HepG2 (cell line): ENCODE measurements around the gene GADD45GIP1. TPM values are rescaled to one million over a fixed set of nuclear protein-coding genes. Genes with fewer than 3 reads are reported as not detected.
A peak's percentile ranks its signal among the peaks of the same experiment; 100 is the strongest.

Experiments
- DPF2 ChIP-seq: sonication (generic); formaldehyde crosslinking; IDR thresholded peaks from 2 replicates; pipeline ENCODE4 v1.4.0; 2020; ENCODE audit warnings: mild to moderate bottlenecking, low read depth, missing genetic modification reagents, borderline replicate concordance
- ELF4 ChIP-seq: sonication (generic); formaldehyde crosslinking; IDR thresholded peaks from 2 replicates; pipeline ENCODE4 v1.5.0; 2020; ENCODE audit warnings: missing genetic modification reagents, mild to moderate bottlenecking, moderate library complexity, borderline replicate concordance
- HNRNPUL1 ChIP-seq: fragments of 200-400 bp; formaldehyde crosslinking; IDR thresholded peaks from 2 replicates; pipeline ENCODE4 v1.6.1; 2017; ENCODE audit warnings: low read depth, mild to moderate bottlenecking, low read length, moderate library complexity
- ISL2 ChIP-seq: sonication (generic); formaldehyde crosslinking; IDR thresholded peaks from 2 replicates; pipeline ENCODE4 v1.5.0; 2020; ENCODE audit warnings: missing genetic modification reagents
- KLF15 ChIP-seq: sonication (generic); formaldehyde crosslinking; IDR thresholded peaks from 2 replicates; pipeline ENCODE4 v1.8.1; 2023; ENCODE audit warnings: borderline replicate concordance, mild to moderate bottlenecking, inconsistent platforms, missing genetic modification reagents, mixed read lengths
- MYC ChIP-seq: sonication (generic); formaldehyde crosslinking; IDR thresholded peaks from 2 replicates; pipeline ENCODE4 v1.9.0; 2021; ENCODE audit warnings: missing genetic modification reagents, borderline replicate concordance
- NCOA5 ChIP-seq: sonication (generic); formaldehyde crosslinking; IDR thresholded peaks from 2 replicates; pipeline ENCODE4 v1.4.0; 2020; ENCODE audit warnings: missing genetic modification reagents
- NFKB2 ChIP-seq: sonication (generic); formaldehyde crosslinking; IDR thresholded peaks from 2 replicates; pipeline ENCODE4 v1.4.0; 2020; ENCODE audit warnings: missing genetic modification reagents, borderline replicate concordance
- PATZ1 ChIP-seq: sonication (generic); formaldehyde crosslinking; IDR thresholded peaks from 2 replicates; pipeline ENCODE4 v1.4.0; 2020; ENCODE audit warnings: missing genetic modification reagents
- POLR2A ChIP-seq, 2 experiments: IDR thresholded peaks; 2 replicates each; pipeline ENCODE4 v1.6.1; 2011; ENCODE audit warnings: low read depth in 2 of 2, low read length in 2 of 2, mild to moderate bottlenecking in 1 of 2, moderate library complexity in 1 of 2; ENCODE audit not compliant: insufficient read depth in 1 of 2
- PRDM4 ChIP-seq: sonication (generic); formaldehyde crosslinking; IDR thresholded peaks from 2 replicates; pipeline ENCODE4 v1.9.0; 2021; ENCODE audit warnings: missing genetic modification reagents, borderline replicate concordance
- SMAD1 ChIP-seq: sonication (generic); formaldehyde crosslinking; IDR thresholded peaks from 2 replicates; pipeline ENCODE4 v1.4.0; 2020; ENCODE audit warnings: missing genetic modification reagents, low read depth, mild to moderate bottlenecking, borderline replicate concordance
- U2AF2 ChIP-seq: fragments of 200-400 bp; formaldehyde crosslinking; IDR thresholded peaks from 2 replicates; pipeline ENCODE4 v1.6.1; 2017; ENCODE audit warnings: low read depth, mild to moderate bottlenecking, low read length
- WIZ ChIP-seq: sonication (generic); formaldehyde crosslinking; IDR thresholded peaks from 2 replicates; pipeline ENCODE4 v1.5.1; 2020; ENCODE audit warnings: mild to moderate bottlenecking, missing genetic modification reagents
- ZFP36L2 ChIP-seq: sonication (generic); formaldehyde crosslinking; IDR thresholded peaks from 2 replicates; pipeline ENCODE4 v1.4.0; 2020; ENCODE audit warnings: missing genetic modification reagents
- ZNF253 ChIP-seq: sonication (generic); formaldehyde crosslinking; IDR thresholded peaks from 2 replicates; pipeline ENCODE4 v1.8.0; 2022; ENCODE audit warnings: mild to moderate bottlenecking, missing genetic modification reagents, borderline replicate concordance
- ZNF543 ChIP-seq: sonication (generic); formaldehyde crosslinking; IDR thresholded peaks from 2 replicates; pipeline ENCODE4 v1.4.0; 2020; ENCODE audit warnings: mild to moderate bottlenecking, missing genetic modification reagents
- ZNF605 ChIP-seq: sonication (generic); formaldehyde crosslinking; IDR thresholded peaks from 2 replicates; pipeline ENCODE4 v1.8.0; 2022; ENCODE audit warnings: mild to moderate bottlenecking, missing genetic modification reagents
- ZNF614 ChIP-seq: IDR thresholded peaks from 2 replicates; pipeline ENCODE4 v1.6.1; 2018; ENCODE audit warnings: missing biosample characterization, missing genetic modification reagents, inconsistent platforms, borderline replicate concordance
- ZNF674 ChIP-seq: sonication (generic); formaldehyde crosslinking; IDR thresholded peaks from 2 replicates; pipeline ENCODE4 v1.5.0; 2020; ENCODE audit warnings: low read depth, mild to moderate bottlenecking, missing genetic modification reagents
- ZNF777 ChIP-seq: sonication (generic); formaldehyde crosslinking; IDR thresholded peaks from 2 replicates; pipeline ENCODE4 v1.4.0; 2020; ENCODE audit warnings: missing genetic modification reagents
- ZSCAN12 ChIP-seq: sonication (generic); formaldehyde crosslinking; IDR thresholded peaks from 2 replicates; pipeline ENCODE4 v1.9.0; 2021; ENCODE audit warnings: mild to moderate bottlenecking, missing genetic modification reagents
- polyA plus RNA-seq, 8 experiments: library from polyadenylated mRNA; depleted of rRNA in 3 of 8; stranded (reverse) in 7 of 8; unstranded in 1 of 8; fragments of >200 nt; fragmentation: Illumina TruSeq in 4 of 8; extraction: Trizol in 4 of 8; gene quantifications; 2 replicates each; pipeline versions ENCODE4 v1.2.1 to v1.2.3, GENCODE V29; 2011 to 2016; ENCODE audit warnings: low read depth in 4 of 8, missing spikeins in 1 of 8, mixed read lengths in 1 of 8; ENCODE audit not compliant: insufficient read depth in 1 of 8
- total RNA-seq, 5 experiments: library from RNA; depleted of rRNA; stranded (reverse); fragments of >200 nt; fragmentation: Illumina TruSeq; extraction: Trizol; gene quantifications; 2 replicates each; pipeline ENCODE4 v1.2.3, GENCODE V29; 2016; ENCODE audit warnings: low read depth in 1 of 5
- TF ChIP-seq, protein P1 (sequence below): sonication (generic); formaldehyde crosslinking; IDR thresholded peaks from 2 replicates; pipeline ENCODE4 v1.8.1; 2022; ENCODE audit warnings: low read depth, mild to moderate bottlenecking, missing genetic modification reagents

The GADD45GIP1 gene
- total and polyA plus RNA-seq, 2 of the 13 experiments (the other 11 are each of a cell fraction or from before 2014, with no cell fraction given): 24.6 to 30.7 TPM

DNA sequence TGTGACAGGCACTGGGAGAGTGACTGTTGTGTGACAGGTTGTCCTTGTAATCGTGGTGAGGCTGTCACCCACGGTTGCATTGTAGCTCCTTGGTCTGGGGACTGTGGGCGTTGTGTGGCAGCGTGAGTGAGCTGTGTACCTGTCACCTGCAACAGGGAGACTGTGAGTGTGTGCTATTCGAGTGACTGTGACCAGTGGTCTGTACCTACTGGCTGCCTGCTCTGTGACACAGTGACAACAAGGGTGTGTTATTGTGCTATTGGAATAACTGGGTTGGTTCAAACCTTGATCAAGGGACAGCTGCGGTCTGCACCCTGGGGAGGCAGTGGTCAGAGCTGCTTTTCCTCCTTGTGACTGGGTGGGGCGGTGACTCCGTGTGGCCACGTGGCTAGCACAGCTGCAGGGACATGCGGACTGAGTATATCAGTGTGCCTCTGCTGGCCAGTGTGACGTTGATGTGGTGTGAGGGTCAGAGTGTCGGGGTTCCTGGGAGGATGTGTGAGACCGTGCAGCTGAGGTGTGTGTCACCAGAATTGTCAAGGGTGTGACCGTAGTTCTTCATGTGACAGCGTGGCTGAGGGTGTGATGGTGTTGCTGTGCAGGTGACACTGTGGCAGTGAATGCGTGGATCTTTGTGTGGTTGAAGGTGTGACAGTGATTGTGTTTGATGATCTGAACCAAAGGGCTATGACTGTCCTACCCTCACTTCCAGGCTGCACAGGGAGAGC lies 28.2 kb upstream of the GADD45GIP1 start (continued):
- TF ChIP-seq PATZ1 (CRISPR knock-in tag) (peak; percentile 22), ZNF777 (CRISPR knock-in tag) (no peak), U2AF2 (no peak), ELF4 (CRISPR knock-in tag) (no peak), NCOA5 (CRISPR knock-in tag) (no peak), ZNF614 (CRISPR knock-in tag) (no peak), DPF2 (no peak), ZNF543 (CRISPR knock-in tag) (no peak; the same call in 1 of the 2 replicates), MYC (CRISPR knock-in tag) (peak; percentile 93), ISL2 (CRISPR knock-in tag) (no peak), ZNF253 (CRISPR knock-in tag) (0 out of 2 replicates have a peak, but pooled peaks have one; percentile 79), ZNF605 (CRISPR knock-in tag) (no peak), NFKB2 (CRISPR knock-in tag) (no peak), HNRNPUL1 (no peak), ZNF674 (CRISPR knock-in tag) (no peak), PRDM4 (no peak), POLR2A (IDR thresholded peaks at IDR 0.05; ENCODE audit: insufficient read depth in 1 of 2, low read depth in 2 of 2, low read length in 2 of 2) (peak in 1 of 2 experiments; percentile 28; a peak in 1 of 4 replicates), SMAD1 (CRISPR knock-in tag) (no peak), ZFP36L2 (CRISPR knock-in tag) (no peak), WIZ (CRISPR knock-in tag) (no peak), KLF15 (CRISPR knock-in tag) (no peak), ZSCAN12 (no peak)
- TF ChIP-seq, protein P1, sequence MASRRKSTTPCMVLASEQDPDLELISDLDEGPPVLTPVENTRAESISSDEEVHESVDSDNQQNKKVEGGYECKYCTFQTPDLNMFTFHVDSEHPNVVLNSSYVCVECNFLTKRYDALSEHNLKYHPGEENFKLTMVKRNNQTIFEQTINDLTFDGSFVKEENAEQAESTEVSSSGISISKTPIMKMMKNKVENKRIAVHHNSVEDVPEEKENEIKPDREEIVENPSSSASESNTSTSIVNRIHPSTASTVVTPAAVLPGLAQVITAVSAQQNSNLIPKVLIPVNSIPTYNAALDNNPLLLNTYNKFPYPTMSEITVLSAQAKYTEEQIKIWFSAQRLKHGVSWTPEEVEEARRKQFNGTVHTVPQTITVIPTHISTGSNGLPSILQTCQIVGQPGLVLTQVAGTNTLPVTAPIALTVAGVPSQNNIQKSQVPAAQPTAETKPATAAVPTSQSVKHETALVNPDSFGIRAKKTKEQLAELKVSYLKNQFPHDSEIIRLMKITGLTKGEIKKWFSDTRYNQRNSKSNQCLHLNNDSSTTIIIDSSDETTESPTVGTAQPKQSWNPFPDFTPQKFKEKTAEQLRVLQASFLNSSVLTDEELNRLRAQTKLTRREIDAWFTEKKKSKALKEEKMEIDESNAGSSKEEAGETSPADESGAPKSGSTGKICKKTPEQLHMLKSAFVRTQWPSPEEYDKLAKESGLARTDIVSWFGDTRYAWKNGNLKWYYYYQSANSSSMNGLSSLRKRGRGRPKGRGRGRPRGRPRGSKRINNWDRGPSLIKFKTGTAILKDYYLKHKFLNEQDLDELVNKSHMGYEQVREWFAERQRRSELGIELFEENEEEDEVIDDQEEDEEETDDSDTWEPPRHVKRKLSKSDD: 0 out of 2 replicates have a peak, but pooled peaks have one; percentile 21
